ENCODE data around the gene SLC35F1.

The SLC35F1 gene

GRCh38 chr6:118354641-118355040 lies 447.6 kb downstream of the SLC35F1 start:
- no peaks in the 10 kb centered on the region for H4K20me1 ChIP-seq (ENCODE audit: insufficient read depth, low read length)
- H3K27ac ChIP-seq (ENCODE audit: low read length): no peak overlapping the region
- no peak overlapping the region for H2AFZ ChIP-seq (ENCODE audit: low read depth, low read length)
- H3K9ac ChIP-seq (ENCODE audit: low read depth, low read length): no peak overlapping the region
- TF ChIP-seq EZH2 (IDR thresholded peaks at IDR 0.05; ENCODE audit: borderline replicate concordance, low read depth, low read length, severe bottlenecking) (no peak), CTCF (IDR thresholded peaks at IDR 0.05; ENCODE audit: borderline replicate concordance, extremely low read depth, low read length, poor library complexity, severe bottlenecking) (no peak)
- ATAC-seq (ENCODE audit: insufficient read depth, low read depth): no peak
- no peaks in the 10 kb centered on the region for H3K9me3 ChIP-seq (ENCODE audit: insufficient read depth, low read length, severe bottlenecking)
- H3K79me2 ChIP-seq (ENCODE audit: insufficient read depth, low read length): no peaks in the 10 kb centered on the region
- no peak overlapping the region for H3K4me2 ChIP-seq (ENCODE audit: insufficient read depth, low read length)
- H3K4me1 ChIP-seq (ENCODE audit: insufficient read depth, low read length): no peaks in the 10 kb centered on the region
- H3K36me3 ChIP-seq (ENCODE audit: insufficient read depth, low read length): no peaks in the 10 kb centered on the region
- no peak for DNase-seq
- no peak overlapping the region for H3K4me3 ChIP-seq (ENCODE audit: low read depth in 1 of 2, low read length in 2 of 2)
- peaks cover 3% of the 10 kb centered on the region for H3K27me3 ChIP-seq (ENCODE audit: insufficient read depth, low read length, poor library complexity)

- no peak overlapping the region for H2AFZ ChIP-seq (ENCODE audit: low read depth, low read length)
- peaks cover 3% of the 10 kb centered on the region for H3K27me3 ChIP-seq (ENCODE audit: insufficient read depth, low read length, poor library complexity)
- no peaks in the 10 kb centered on the region for H3K79me2 ChIP-seq (ENCODE audit: insufficient read depth, low read length)
- no peaks in the 10 kb centered on the region for H3K36me3 ChIP-seq (ENCODE audit: insufficient read depth, low read length)
- ATAC-seq (ENCODE audit: insufficient read depth, low read depth) (no peak), DNase-seq (no peak)
- no peak overlapping the region for H3K9ac ChIP-seq (ENCODE audit: low read depth, low read length)
- H3K4me2 ChIP-seq (ENCODE audit: insufficient read depth, low read length): no peak overlapping the region
- H4K20me1 ChIP-seq (ENCODE audit: insufficient read depth, low read length): no peaks in the 10 kb centered on the region
- H3K4me1 ChIP-seq (ENCODE audit: insufficient read depth, low read length): no peaks in the 10 kb centered on the region
- TF ChIP-seq EZH2 (IDR thresholded peaks at IDR 0.05; ENCODE audit: borderline replicate concordance, low read depth, low read length, severe bottlenecking) (no peak), CTCF (IDR thresholded peaks at IDR 0.05; ENCODE audit: borderline replicate concordance, extremely low read depth, low read length, poor library complexity, severe bottlenecking) (no peak)
- H3K9me3 ChIP-seq (ENCODE audit: insufficient read depth, low read length, severe bottlenecking): no peaks in the 10 kb centered on the region
- H3K4me3 ChIP-seq (ENCODE audit: low read depth in 1 of 2, low read length in 2 of 2): no peak overlapping the region
- no peak overlapping the region for H3K27ac ChIP-seq (ENCODE audit: low read length)
Measured at GRCh38 chr6:118356054-118356453, 449.0 kb downstream of the SLC35F1 start.

GRCh38 chr6:118356686-118357085 lies 449.6 kb downstream of the SLC35F1 start:
- H3K27me3 ChIP-seq (ENCODE audit: insufficient read depth, low read length, poor library complexity): peaks cover 3% of the 10 kb centered on the region
- H3K9ac ChIP-seq (ENCODE audit: low read depth, low read length): no peak overlapping the region
- no peak for DNase-seq
- H3K36me3 ChIP-seq (ENCODE audit: insufficient read depth, low read length): no peaks in the 10 kb centered on the region
- H3K4me1 ChIP-seq (ENCODE audit: insufficient read depth, low read length): no peaks in the 10 kb centered on the region
- H3K79me2 ChIP-seq (ENCODE audit: insufficient read depth, low read length): no peaks in the 10 kb centered on the region
- no peaks in the 10 kb centered on the region for H4K20me1 ChIP-seq (ENCODE audit: insufficient read depth, low read length)
- H2AFZ ChIP-seq (ENCODE audit: low read depth, low read length): no peak overlapping the region
- no peaks in the 10 kb centered on the region for H3K9me3 ChIP-seq (ENCODE audit: insufficient read depth, low read length, severe bottlenecking)
- no peak for ATAC-seq (ENCODE audit: insufficient read depth, low read depth)
- no peak overlapping the region for H3K4me3 ChIP-seq (ENCODE audit: low read depth in 1 of 2, low read length in 2 of 2)
- H3K27ac ChIP-seq (ENCODE audit: low read length): no peak overlapping the region
- TF ChIP-seq CTCF (IDR thresholded peaks at IDR 0.05; ENCODE audit: borderline replicate concordance, extremely low read depth, low read length, poor library complexity, severe bottlenecking) (no peak), EZH2 (IDR thresholded peaks at IDR 0.05; ENCODE audit: borderline replicate concordance, low read depth, low read length, severe bottlenecking) (no peak)
- no peak overlapping the region for H3K4me2 ChIP-seq (ENCODE audit: insufficient read depth, low read length)
